HG02938 (cell line): ENCODE data around the gene TLCD3B.
"Not testable (repeated sequence)": the region's sequence is repeated elsewhere in the genome, so short reads cannot be mapped to it uniquely, and the experiment has no call there.

Experiments
- ATAC-seq: cut with Tn5 transposase; IDR thresholded peaks from one replicate; pipeline ENCODE4 v1.9.1; 2021; ENCODE audit warnings: mild to moderate bottlenecking, moderate library complexity; ENCODE audit not compliant: unreplicated experiment

Gene TLCD3B

DNA sequence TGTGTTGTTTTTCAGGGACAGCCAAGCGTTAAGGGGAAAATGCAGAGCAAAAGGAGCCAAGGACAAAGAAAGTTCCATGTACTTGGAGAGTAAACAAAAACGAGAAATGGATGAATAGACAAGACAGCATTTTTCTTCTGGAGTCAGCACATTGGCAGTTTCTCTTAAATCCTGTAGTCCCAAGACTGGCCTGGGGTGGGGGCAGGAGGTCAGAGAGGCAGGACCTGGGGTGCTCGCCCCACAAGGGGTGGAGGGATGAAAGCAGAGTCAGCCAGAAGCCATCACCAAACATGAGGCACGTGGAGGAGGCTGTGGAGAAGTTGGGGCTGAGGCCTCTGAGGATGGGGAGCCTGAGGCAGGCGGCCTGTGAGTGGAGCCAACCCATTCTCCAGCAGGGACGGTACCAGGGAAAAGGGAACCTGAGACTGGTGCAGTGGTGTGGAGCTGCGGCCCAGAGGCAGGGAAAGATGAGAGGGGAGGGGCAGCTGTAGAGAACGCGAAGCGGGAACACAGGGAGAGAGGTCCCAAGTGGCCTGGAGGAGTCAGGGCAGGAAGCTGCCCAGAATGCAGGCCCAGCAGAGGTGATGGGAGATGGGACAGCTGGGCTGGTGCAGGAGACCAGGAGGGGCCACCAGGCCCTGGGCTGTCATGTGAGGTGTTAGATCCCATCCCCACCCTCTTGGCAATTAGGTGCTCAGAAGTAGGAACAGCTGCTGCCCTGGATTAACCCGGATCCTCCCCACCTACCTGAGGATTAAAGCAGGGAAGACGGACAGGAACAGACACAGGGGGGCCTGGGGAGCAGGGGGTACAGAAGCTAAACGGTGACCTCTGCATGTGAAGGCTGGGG, 3.3 kb downstream of the TLCD3B start:
- ATAC-seq: no peak

- no peak for ATAC-seq
Observed at GRCh38 chr16:30026449-30026848, 4.6 kb downstream of the TLCD3B start.

GRCh38 chr16:30025574-30025973, 5.5 kb downstream of the TLCD3B start:
- no peak for ATAC-seq

GRCh38 chr16:30025156-30025555, 5.9 kb downstream of the TLCD3B start:
- ATAC-seq: no peak

GRCh38 chr16:30024451-30024850, 6.6 kb downstream of the TLCD3B start:
- ATAC-seq: no peak

GRCh38 chr16:30023586-30023985, 7.5 kb downstream of the TLCD3B start:
- ATAC-seq: no peak

DNA sequence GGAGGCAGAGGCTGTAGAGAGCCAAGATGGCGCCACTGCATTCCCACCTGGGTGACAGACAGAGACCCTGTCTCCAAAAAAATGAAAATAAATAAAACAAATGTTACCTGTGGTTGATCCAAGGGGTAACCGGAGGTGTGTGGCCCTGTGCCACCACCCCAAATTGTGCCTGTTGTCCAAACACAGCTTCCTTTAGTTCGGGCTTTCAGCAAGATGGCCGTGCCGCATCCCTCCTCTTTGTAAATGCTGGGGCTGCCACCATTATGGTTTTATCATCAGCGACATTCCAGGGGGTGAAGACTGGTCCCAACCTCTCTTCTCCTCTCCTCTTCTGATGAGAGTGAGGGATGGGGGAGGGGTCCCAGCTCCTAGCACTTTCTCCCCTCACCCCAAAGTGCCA, 8.2 kb downstream of the TLCD3B start, which contains the start of gene C16orf92:
Gene C16orf92, plus strand, starts transcription at position 312 of the 400 bp plus-strand sequence. CDS start 143 bp downstream, outside the sequence.
- no peak for ATAC-seq

GRCh38 chr16:30018731-30019158, 12.3 kb downstream of the TLCD3B start:
- no peak for ATAC-seq

GRCh38 chr16:30017937-30018336, 13.1 kb downstream of the TLCD3B start:
- ATAC-seq: not testable (repeated sequence)

- ATAC-seq: no peak
Observed at GRCh38 chr16:30017277-30017656, 13.8 kb downstream of the TLCD3B start.

- ATAC-seq: no peak
Observed at GRCh38 chr16:30016555-30017276, 14.4 kb downstream of the TLCD3B start.

DNA sequence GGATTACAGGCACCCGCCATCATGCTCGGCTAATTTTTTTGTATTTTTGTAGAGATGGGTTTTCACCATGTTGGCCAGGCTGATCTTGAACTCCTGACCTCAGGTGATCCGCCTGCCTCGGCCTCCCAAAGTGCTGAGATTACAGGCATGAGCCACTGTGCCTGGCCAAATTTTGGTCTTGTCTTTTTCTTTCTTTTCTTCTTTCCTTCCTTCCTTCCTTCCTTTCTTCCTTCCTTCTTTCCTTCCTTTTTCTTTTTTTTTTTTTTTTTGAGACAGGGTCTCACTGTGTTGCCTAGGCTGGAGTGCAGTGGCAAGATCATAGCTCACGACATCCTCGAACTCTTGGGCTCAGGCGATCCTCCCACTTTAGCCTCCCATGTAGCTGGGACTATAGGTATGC, 15.6 kb downstream of the TLCD3B start:
- ATAC-seq: not testable (repeated sequence)

- not testable (repeated sequence) for ATAC-seq
Observed at GRCh38 chr16:30012598-30012997, 18.5 kb downstream of the TLCD3B start.

GRCh38 chr16:30011714-30012504, 19.2 kb downstream of the TLCD3B start:
- no peak for ATAC-seq

DNA sequence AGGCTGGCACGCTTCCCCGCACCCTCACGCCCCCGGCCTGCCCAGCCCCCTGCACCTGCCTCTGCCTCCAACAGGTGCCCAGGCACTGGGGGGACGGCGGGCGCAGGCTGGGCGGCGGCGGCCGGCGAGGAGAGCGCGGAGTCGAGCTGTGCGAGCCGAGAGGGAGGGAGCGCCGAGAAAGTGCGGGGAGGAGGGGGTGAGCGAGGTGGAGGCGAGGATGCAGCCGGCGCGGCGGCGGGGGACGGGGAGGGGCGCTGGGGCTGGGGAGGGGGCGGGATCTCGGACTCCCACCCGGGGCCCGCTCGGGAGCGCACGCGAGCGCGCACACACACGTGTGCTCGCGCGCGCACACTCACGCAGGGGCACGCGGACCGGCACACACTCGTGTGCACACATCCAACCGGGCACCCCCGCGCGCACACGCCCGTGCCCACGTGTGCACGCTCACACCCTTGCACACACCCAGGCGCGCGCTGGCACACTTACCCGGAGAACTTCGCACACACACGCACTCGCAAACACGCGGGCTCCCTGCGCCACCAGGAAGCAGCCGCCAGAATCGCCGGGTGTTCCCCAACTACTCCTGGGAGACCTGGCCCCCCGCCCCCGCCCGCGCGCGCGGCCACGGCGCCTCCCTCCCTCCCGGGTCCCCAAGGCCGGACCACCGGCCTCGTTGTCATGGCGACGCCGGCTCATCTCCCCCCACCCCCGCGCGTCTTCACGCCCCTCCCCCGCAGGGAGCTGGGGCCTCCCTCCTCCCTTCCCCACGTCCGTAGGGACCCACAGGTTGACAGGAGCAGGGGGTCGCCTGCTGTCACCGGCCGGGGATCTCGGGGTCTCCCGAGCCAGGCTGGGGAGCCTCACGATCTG, 20.0 kb downstream of the TLCD3B start, which contains the start of gene DOC2A:
Gene DOC2A, minus strand, starts transcription at position 184 of the 870 bp plus-strand sequence. CDS start 805 bp downstream, outside the sequence.
- no peak for ATAC-seq

DNA sequence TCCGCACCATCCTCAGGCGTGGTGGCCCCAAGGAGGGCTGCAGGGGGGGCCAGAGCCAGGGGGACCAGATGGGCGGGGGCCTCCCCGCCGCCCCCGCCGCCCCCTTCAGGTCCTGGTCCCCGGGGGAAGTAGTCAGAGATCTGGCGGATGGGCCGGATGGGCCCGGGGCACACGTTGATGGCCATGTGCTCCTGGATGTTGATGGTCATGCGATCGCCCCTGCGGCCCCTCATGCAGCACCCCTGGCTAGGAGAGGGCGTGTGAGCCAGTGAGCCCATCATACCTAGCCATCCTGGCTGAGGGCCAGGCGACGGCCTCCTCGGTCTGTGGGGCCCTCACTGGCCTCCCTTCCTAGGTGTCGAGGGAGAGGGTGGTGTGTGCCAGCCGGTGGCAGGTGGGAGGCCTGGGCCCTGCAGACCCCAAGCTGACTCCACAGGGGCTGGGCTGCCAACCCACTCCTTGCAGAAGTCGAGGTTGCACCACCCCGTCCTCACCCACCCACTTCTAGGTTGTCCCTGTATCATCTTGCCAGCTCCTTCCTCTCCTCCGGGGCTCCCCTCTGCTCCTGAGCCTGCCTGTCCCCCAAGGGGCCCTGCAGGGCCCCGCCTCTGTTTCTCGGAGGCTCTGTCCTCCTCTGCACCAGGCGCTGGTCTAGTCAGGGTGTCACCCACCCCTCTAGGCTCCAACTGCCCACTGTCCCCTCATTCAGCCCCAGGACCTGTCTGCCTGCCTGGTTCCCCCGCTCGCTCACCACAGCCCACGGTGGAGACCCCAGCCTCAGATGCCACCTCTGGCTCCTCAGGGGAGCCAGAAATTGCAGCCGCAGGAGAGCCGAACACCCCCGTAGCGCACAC, 20.9 kb downstream of the TLCD3B start:
- no peak for ATAC-seq

DNA sequence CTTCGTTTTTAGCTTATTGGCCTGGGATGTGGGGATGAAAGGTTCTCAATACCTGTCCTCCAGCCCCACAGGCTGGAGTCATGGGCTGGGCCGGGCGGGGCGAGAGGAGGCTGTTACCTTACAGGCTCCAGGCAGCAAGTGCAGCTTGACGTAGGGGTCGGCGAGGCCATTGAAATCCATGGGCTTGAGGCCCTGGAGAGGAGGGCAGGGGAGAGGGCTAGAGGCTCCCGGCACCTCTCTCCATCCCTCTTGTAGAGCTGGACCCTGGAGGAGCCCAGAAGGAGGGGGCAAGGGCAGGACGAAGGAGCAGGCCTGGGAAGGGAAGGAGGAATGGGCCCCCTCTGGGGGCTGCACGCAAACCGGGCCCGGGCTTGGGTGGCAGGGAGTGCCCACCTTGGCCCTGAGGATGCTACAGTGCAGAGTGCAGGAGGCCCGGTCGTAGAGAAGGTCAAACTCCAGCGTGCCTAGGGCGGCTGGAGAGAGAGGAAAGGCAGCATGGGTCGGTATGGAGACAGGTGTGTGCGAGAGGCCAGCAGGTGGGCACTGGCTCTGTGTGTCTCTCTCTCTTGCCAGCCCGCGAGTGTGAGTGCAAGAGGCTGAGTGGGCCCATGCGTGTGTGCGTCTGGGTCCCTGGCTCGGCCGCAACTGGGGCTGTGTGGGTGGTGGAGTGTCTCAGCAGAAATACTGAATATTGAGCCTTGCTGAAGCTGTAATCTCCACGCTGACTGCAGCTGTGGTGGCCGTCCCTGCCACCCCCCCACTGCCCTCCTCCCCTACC, 21.8 kb downstream of the TLCD3B start:
- no peak for ATAC-seq

GRCh38 chr16:30007378-30007895, 23.6 kb downstream of the TLCD3B start:
- no peak for ATAC-seq
